ENCODE results near the gene ZNF746. TPM values are rescaled to one million over a fixed set of nuclear protein-coding genes. Genes with fewer than 3 reads are reported as not detected.

ZNF746 gene
- total and polyA plus RNA-seq, 2 of the 13 experiments (the other 11 are each of a cell fraction or from before 2014, with no cell fraction given), result 3.8 to 8.1 TPM

DNA sequence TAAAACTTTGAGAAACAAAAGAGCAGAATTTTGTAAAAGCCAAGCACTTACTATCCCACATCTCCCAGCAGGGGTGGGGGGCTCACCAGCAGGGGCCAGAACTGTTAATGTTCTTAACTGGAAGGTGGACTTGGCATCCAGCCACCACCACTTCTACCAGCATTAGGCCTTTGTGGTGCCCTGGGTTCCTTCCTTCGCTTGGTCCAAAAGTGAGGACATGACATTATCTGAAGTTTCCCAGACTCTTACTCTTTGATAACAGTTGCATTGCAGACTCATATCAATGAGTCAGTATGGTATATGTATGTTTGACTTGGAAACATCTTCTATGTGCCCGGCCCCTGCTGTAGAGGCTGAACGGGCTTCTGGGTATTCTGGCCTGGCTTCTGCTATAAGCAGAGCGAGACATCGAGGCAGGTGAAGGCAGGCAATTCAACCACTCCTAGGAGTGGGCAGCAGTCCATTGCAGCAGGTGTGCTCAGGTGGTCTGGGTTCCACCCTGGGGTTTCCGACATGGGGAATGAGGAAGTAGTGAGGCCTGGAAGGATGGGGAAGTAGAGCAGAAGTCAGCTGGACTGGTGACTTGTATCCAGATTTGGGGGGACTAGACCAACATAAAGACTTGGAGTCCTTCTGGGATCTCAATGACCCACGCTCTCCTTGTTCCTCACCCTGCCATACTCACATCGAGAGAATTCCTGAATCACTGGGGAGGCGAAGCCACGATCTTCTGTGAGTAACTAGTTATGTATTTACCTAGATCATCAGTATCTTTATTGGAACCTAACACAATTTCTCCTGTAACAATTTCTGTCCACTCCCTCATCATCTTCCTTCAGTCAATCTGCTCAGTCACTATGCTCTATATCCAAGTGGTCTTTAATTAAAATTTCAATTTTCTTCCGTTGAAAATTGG is 40.8 kb downstream of the ZNF746 start:
- Histone ChIP-seq H3K27ac (ENCODE audit: extremely low read length, insufficient read depth, low read length) (no peak overlapping the region), H3K4me3 (replicated peaks in 1 of 3; ENCODE audit: insufficient read depth in 1 of 3, low read depth in 2 of 3, low read length in 3 of 3) (no peak overlapping the region), H3K9ac (ENCODE audit: insufficient read depth, low read depth, low read length) (no peak overlapping the region), H3K4me2 (ENCODE audit: low read depth, low read length) (no peak overlapping the region), H3K79me2 (ENCODE audit: insufficient read depth, low read length) (peaks cover 12% of the 10 kb centered on the region), H3K36me3 (replicated peaks in 1 of 2; ENCODE audit: control insufficient read depth in 1 of 2, insufficient read depth in 2 of 2, low read length in 2 of 2) (peaks cover 8 to 34% of the 10 kb centered on the region in 2 experiments), H3K4me1 (ENCODE audit: insufficient read depth, low read length) (peaks cover 12% of the 10 kb centered on the region), H2AFZ (ENCODE audit: low read length) (no peak overlapping the region), H4K20me1 (ENCODE audit: insufficient read depth, low read length) (no peaks in the 10 kb centered on the region; the same call in 1 of the 2 replicates), H3K9me3 (ENCODE audit: low read length) (no peaks in the 10 kb centered on the region), H3K27me3 (ENCODE audit: control insufficient read depth in 1 of 2, insufficient read depth in 2 of 2, low read length in 2 of 2) (no peaks in the 10 kb centered on the region)
- FAIRE-seq (no peak), DNase-seq (ENCODE audit: low spot score) (no peak), ATAC-seq (no peak)
- in situ Hi-C loops (cut with HindIII; ENCODE audit: extremely low pct_ligation_motif_present, low pct_unique_long_range_greater_than_20kb) (no loop called here), intact Hi-C loops (cut with micrococcal nuclease; ENCODE audit: unreplicated experiment) (no loop called here)
- 95% methylated on average over 11 of the region's 11 CpGs for WGBS (ENCODE audit: low lambda C conversion rate)
- ChIA-PET CTCF (ENCODE audit: low intra/inter-chr PET ratio, low total read pairs) (no interaction called here), POLR2A (no interaction called here)
- BruUV-seq (replicated peaks), result no TSS peak
- TF ChIP-seq CCDC6 (CRISPR knock-in tag; IDR thresholded peaks at IDR 0.05), result no peak
- TF ChIP-seq TAF15 (IDR thresholded peaks at IDR 0.05; ENCODE audit: low read depth, low read length, poor library complexity, severe bottlenecking), result no peak
- no peak for TF ChIP-seq MTA1 (CRISPR knock-in tag; IDR thresholded peaks at IDR 0.05; ENCODE audit: borderline replicate concordance)
- TF ChIP-seq PHF20 (CRISPR knock-in tag; IDR thresholded peaks at IDR 0.05), result no peak
- TF ChIP-seq SETDB1 (CRISPR knock-in tag; IDR thresholded peaks at IDR 0.05; ENCODE audit: borderline replicate concordance), result no peak
- TF ChIP-seq, protein P1, sequence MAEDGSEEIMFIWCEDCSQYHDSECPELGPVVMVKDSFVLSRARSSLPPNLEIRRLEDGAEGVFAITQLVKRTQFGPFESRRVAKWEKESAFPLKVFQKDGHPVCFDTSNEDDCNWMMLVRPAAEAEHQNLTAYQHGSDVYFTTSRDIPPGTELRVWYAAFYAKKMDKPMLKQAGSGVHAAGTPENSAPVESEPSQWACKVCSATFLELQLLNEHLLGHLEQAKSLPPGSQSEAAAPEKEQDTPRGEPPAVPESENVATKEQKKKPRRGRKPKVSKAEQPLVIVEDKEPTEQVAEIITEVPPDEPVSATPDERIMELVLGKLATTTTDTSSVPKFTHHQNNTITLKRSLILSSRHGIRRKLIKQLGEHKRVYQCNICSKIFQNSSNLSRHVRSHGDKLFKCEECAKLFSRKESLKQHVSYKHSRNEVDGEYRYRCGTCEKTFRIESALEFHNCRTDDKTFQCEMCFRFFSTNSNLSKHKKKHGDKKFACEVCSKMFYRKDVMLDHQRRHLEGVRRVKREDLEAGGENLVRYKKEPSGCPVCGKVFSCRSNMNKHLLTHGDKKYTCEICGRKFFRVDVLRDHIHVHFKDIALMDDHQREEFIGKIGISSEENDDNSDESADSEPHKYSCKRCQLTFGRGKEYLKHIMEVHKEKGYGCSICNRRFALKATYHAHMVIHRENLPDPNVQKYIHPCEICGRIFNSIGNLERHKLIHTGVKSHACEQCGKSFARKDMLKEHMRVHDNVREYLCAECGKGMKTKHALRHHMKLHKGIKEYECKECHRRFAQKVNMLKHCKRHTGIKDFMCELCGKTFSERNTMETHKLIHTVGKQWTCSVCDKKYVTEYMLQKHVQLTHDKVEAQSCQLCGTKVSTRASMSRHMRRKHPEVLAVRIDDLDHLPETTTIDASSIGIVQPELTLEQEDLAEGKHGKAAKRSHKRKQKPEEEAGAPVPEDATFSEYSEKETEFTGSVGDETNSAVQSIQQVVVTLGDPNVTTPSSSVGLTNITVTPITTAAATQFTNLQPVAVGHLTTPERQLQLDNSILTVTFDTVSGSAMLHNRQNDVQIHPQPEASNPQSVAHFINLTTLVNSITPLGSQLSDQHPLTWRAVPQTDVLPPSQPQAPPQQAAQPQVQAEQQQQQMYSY (CRISPR knock-in tag; IDR thresholded peaks at IDR 0.05), result no peak
- no peak for TF ChIP-seq ZNF687 (CRISPR knock-in tag; IDR thresholded peaks at IDR 0.05)
- no peak for TF ChIP-seq ZNF772 (CRISPR knock-in tag; IDR thresholded peaks at IDR 0.05)
- TF ChIP-seq ZNF160 (CRISPR knock-in tag; IDR thresholded peaks at IDR 0.05), result no peak
- TF ChIP-seq ZNF333 (CRISPR knock-in tag; IDR thresholded peaks at IDR 0.05; ENCODE audit: borderline replicate concordance), result no peak
- no peak for TF ChIP-seq ZNF124 (CRISPR knock-in tag; IDR thresholded peaks at IDR 0.05)
- TF ChIP-seq, protein P2, sequence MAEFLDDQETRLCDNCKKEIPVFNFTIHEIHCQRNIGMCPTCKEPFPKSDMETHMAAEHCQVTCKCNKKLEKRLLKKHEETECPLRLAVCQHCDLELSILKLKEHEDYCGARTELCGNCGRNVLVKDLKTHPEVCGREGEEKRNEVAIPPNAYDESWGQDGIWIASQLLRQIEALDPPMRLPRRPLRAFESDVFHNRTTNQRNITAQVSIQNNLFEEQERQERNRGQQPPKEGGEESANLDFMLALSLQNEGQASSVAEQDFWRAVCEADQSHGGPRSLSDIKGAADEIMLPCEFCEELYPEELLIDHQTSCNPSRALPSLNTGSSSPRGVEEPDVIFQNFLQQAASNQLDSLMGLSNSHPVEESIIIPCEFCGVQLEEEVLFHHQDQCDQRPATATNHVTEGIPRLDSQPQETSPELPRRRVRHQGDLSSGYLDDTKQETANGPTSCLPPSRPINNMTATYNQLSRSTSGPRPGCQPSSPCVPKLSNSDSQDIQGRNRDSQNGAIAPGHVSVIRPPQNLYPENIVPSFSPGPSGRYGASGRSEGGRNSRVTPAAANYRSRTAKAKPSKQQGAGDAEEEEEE (CRISPR knock-in tag; IDR thresholded peaks at IDR 0.05; ENCODE audit: borderline replicate concordance), result no peak
